OCI-LY7 (cell line): ENCODE data around the gene ASCL5. TPM values are rescaled to one million over a fixed set of nuclear protein-coding genes. Genes with fewer than 3 reads are reported as not detected.

ENCODE experiments used
- BruUV-seq: library from RNA; stranded (reverse); fragments of 400-500 nt; replicated peaks from 2 replicates; lab custom pipeline; 2021; lab: Mats Ljungman, UMichigan
- CTCF ChIA-PET: fragments of 300-600 bp; sonication (Branson Sonifier 250); formaldehyde crosslinking; loops from one replicate; lab custom pipeline; 2022; ENCODE audit warnings: antibody characterized with exemption; ENCODE audit not compliant: unreplicated experiment; lab: Charles Lee
- POLR2A ChIA-PET: fragments of 300-600 bp; sonication (Branson Sonifier 250); formaldehyde crosslinking; loops from one replicate; lab custom pipeline; 2022; ENCODE audit warnings: antibody characterized with exemption; lab: Charles Lee
- DNase-seq: peaks from one replicate; pipeline ENCODE4 v3.0.0-alpha.2; 2015; ENCODE audit warnings: low spot score
- H2AFZ ChIP-seq: fragments of 200-600 bp; sonication (generic), shearing (Covaris generic); 2 replicates; pipeline ENCODE4 v1.6.1; 2014; ENCODE audit warnings: mild to moderate bottlenecking, antibody characterized with exemption, low read length, moderate library complexity
- H3K27ac ChIP-seq: fragments of 200-600 bp; sonication (generic); 2 replicates; pipeline ENCODE4 v1.5.1; 2014; ENCODE audit warnings: mixed run types, low read depth, mild to moderate bottlenecking, moderate library complexity, low read length, inconsistent platforms; ENCODE audit not compliant: poor library complexity, severe bottlenecking
- H3K36me3 ChIP-seq: fragments of 200-600 bp; sonication (generic); 2 replicates; pipeline ENCODE4 v1.6.1; 2014; ENCODE audit warnings: mild to moderate bottlenecking, antibody characterized with exemption, low read length, moderate library complexity, mixed read lengths; ENCODE audit not compliant: insufficient read depth
- H3K4me1 ChIP-seq: fragments of 200-600 bp; sonication (generic); 2 replicates; pipeline ENCODE4 v1.5.1; 2014; ENCODE audit warnings: mild to moderate bottlenecking, low read length; ENCODE audit not compliant: insufficient read depth, poor library complexity, severe bottlenecking
- H3K4me2 ChIP-seq: fragments of 200-600 bp; sonication (generic); 2 replicates; pipeline ENCODE4 v1.6.1; 2014; ENCODE audit warnings: mild to moderate bottlenecking, low read length
- H3K4me3 ChIP-seq: fragments of 200-600 bp; sonication (generic); 2 replicates; pipeline ENCODE4 v1.5.1; 2014; ENCODE audit warnings: mild to moderate bottlenecking, low read depth, low read length; ENCODE audit not compliant: poor library complexity, severe bottlenecking
- H3K79me2 ChIP-seq: fragments of 200-600 bp; sonication (generic); 2 replicates; pipeline ENCODE4 v1.6.1; 2016; ENCODE audit warnings: low read depth, mild to moderate bottlenecking, low read length, moderate library complexity, mixed read lengths; ENCODE audit not compliant: insufficient read depth
- H3K9me2 ChIP-seq: fragments of 200-600 bp; sonication (generic); 2 replicates; pipeline ENCODE4 v1.6.1; 2016; ENCODE audit warnings: mild to moderate bottlenecking, low read length, mixed read lengths; ENCODE audit not compliant: insufficient read depth
- H3K9me3 ChIP-seq: fragments of 200-600 bp; sonication (generic); 2 replicates; pipeline ENCODE4 v1.6.1; 2014; ENCODE audit warnings: mild to moderate bottlenecking, mixed run types, low read length, mixed read lengths
- H4K20me1 ChIP-seq: fragments of 200-600 bp; sonication (generic); 2 replicates; pipeline ENCODE4 v1.6.1; 2014; ENCODE audit warnings: mild to moderate bottlenecking, antibody characterized with exemption, low read length, moderate library complexity, mixed read lengths; ENCODE audit not compliant: insufficient read depth
- CTCF ChIP-seq: fragments of 200-600 bp; sonication (generic); conservative IDR thresholded peaks from 2 replicates; pipeline ENCODE4 v1.5.1; 2014; ENCODE audit warnings: mild to moderate bottlenecking, antibody characterized with exemption, low read length, moderate library complexity, mixed read lengths
- EZH2phosphoT487 ChIP-seq: fragments of 200-600 bp; sonication (generic); IDR thresholded peaks from 2 replicates; pipeline ENCODE4 v1.6.1; 2018; ENCODE audit warnings: low read depth, borderline replicate concordance, mild to moderate bottlenecking, mixed run types, antibody characterized with exemption, low read length, moderate library complexity, mixed read lengths
- intact Hi-C: fragments of 100-400 bp; cut with micrococcal nuclease; formaldehyde crosslinking; loops from one replicate; pipeline ENCODE4 v1.10.0; 2022; ENCODE audit not compliant: unreplicated experiment
- total RNA-seq, 2 experiments: library from RNA; depleted of rRNA in 1 of 2; stranded (reverse); fragments of >200 nt in 1 of 2; shearing (Covaris generic) in 1 of 2; gene quantifications; 2 replicates each; pipeline ENCODE4 v1.2.3, GENCODE V29; 2014 to 2022

ASCL5 gene
- total RNA-seq, 2 experiments from 2014 or later, result not detected

GRCh38 chr1:201128962-201129361 is 2.0 kb upstream of the ASCL5 start:
- Histone ChIP-seq H3K4me1 (no peaks in the 10 kb centered on the region), H3K9me2 (no peaks in the 10 kb centered on the region), H3K4me3 (no peak overlapping the region), H3K27ac (no peak overlapping the region), H2AFZ (no peak overlapping the region), H4K20me1 (no peaks in the 10 kb centered on the region), H3K79me2 (no peaks in the 10 kb centered on the region), H3K4me2 (no peak overlapping the region), H3K9me3 (no peaks in the 10 kb centered on the region), H3K36me3 (no peaks in the 10 kb centered on the region)
- no peak for DNase-seq
- no TSS peak for BruUV-seq
- intact Hi-C loops, result no loop called here
- TF ChIP-seq CTCF, result no peak
- TF ChIP-seq EZH2phosphoT487, result no peak
- POLR2A ChIA-PET, result no interaction called here
- CTCF ChIA-PET, result no interaction called here

- Histone ChIP-seq H2AFZ (no peak overlapping the region), H3K9me3 (no peaks in the 10 kb centered on the region), H3K4me3 (no peak overlapping the region), H3K9me2 (no peaks in the 10 kb centered on the region), H3K27ac (no peak overlapping the region), H3K36me3 (no peaks in the 10 kb centered on the region), H4K20me1 (no peaks in the 10 kb centered on the region), H3K4me2 (no peak overlapping the region), H3K79me2 (no peaks in the 10 kb centered on the region), H3K4me1 (no peaks in the 10 kb centered on the region)
- ChIA-PET CTCF (interaction anchor here (1.0 kb wide), 1 partner anchor 9 kb away, joined by 3 read pairs; no protein-coding TSS in a partner anchor), POLR2A (no interaction called here)
- intact Hi-C loops, result no loop called here
- no peak for TF ChIP-seq EZH2phosphoT487
- TF ChIP-seq CTCF, result no peak
- no TSS peak for BruUV-seq
- DNase-seq, result no peak
Measured at GRCh38 chr1:201128476-201128875, 1.5 kb upstream of the ASCL5 start.

- Histone ChIP-seq H4K20me1 (no peaks in the 10 kb centered on the region), H3K36me3 (no peaks in the 10 kb centered on the region), H3K4me3 (no peak overlapping the region), H2AFZ (no peak overlapping the region), H3K27ac (no peak overlapping the region), H3K4me2 (no peak overlapping the region), H3K79me2 (no peaks in the 10 kb centered on the region), H3K4me1 (no peaks in the 10 kb centered on the region), H3K9me2 (no peaks in the 10 kb centered on the region), H3K9me3 (no peaks in the 10 kb centered on the region)
- ChIA-PET POLR2A (no interaction called here), CTCF (interaction anchor here (1.0 kb wide), 1 partner anchor 9 kb away, joined by 3 read pairs; no protein-coding TSS in a partner anchor)
- no peak for DNase-seq
- BruUV-seq, result no TSS peak
- intact Hi-C loops, result no loop called here
- TF ChIP-seq EZH2phosphoT487 (no peak), CTCF (no peak)
Measured at GRCh38 chr1:201127755-201128455, 921 bp upstream of the ASCL5 start.
